ENCODE results near the gene STK4. TPM values are rescaled to one million over a fixed set of nuclear protein-coding genes. Genes with fewer than 3 reads are reported as not detected.
"Not testable (repeated sequence)": the region's sequence is repeated elsewhere in the genome, so short reads cannot be mapped to it uniquely, and the experiment has no call there.

The STK4 gene
- total RNA-seq, 1 donor from 2014 or later = 53.3 TPM

DNA sequence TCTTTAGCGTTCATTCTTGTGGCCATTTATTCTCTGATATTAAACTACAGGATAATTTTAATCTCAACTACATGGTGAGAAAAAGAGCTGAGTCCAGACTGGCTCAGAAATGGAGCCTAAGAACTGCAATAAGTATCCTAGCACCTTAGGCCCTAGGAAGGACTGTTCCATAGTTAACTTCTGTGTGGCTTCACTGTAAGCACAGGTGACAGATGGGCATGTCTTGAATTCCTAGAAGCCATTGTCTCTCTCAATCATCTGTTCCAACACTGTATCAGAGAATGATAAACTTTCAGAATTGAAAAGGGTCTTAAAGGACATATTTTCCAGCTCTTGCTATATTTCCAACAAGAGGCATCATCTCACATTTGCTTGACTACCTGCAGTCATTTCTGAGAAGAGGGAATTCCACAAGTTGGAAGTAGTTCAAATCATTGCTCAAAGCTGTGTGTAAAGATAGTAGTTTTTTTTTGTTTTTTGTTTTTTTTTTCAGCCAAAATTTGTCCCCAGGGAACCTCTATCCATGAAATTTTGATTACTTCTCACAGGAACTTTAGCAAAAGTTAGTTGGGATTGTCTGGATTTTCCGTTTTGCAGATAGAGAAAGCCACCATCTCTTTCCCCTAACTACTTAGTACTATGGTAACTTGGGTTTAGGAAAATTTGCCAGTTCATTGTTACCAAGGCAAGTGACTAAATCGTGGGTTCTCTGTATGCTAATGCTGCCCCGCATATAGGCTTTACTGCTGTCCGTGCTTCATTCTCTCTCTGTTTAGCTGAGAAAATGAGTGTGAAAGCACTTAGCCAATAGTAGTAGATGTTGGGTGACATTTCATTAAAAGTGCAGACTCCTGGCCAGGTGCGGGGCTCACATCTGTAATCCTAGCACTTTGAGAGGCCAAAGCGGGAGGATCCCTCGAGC lies 87.4 kb downstream of the STK4 start:
- no peak for DNase-seq (ENCODE audit: low spot score)

DNA sequence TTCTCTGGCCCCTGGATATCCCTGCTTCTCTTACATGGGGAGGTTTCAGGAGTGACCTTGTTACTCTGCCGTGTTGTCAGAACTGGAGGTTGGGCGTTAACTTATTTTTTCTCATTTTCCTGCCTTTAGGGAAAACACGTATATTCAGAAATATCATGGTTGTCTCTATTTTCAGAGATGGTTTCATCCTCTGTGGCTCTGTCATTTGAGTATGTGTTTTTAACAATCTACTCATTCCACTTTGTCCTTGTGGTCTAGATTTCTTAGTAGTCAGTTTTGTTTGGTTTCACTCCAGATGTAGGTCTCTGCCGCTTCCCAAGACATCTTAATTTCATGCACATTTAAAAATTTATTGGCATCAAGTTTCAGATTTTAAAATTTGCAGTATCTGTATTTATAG lies 88.7 kb downstream of the STK4 start:
- no peak for DNase-seq (ENCODE audit: low spot score)

DNA sequence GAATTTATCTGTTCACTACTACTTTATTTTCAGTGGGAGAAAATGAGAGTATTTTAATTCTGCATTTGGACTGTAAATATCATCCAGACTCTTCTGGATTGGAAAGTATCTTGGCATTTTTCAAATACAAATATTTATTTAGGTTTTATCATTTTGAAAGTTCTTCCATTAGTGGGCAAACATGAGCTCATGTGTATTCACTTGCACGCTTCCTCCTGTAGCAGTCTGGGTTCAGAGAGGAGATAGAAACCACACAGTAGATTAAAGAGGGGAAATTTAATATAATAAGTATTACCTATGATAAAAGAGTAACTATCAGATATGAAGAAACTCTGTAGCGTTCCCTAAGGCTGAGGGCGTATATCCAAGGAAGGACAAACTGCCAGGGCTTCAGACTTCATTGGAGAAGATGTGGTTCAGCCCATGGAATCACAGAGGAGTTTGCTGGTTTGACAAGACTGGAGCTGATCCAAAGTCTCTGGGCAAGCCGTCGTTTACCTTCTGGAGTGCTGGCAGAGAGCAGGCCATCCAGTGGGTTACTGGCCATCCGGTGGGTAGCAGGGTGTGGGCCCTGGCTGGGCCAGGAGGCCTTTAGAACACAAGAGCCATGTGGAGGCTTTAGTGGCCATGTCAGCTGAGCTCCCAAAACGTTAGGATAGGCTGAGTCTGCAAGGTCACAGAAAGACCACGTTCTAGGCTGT lies 90.3 kb downstream of the STK4 start:
- no peak for DNase-seq (ENCODE audit: low spot score)

DNA sequence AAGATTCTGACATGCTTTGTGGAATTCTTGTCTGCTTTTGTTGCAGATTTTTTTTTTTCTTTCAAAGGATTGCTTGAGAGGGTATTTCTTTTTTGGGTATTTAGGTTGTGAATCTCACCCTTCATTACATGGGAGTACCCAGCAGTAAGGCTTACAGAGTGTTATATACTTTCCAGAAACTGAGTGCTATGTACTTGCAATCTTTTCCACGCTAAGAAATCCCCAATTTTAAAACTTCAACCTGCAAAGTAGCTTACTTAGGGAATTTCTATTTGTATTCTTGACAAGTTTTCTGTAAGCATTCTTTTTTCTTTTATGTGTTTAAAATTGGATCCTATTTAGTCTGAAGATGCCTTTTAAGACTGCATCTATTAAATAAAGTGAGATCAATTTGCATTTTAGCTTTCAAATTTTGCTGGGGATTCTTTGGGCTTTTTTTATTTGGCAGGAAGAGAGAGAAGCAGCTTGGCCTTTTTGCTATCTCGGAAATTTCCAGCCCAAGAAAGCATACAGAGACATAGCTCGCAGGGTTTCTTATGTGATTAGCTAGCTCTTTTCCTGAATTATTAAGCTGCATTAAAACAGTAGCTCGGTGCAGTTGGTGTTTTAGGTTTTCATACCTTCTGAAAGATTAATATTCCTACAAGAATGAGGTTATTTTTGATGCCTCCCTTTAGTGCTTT lies 92.0 kb downstream of the STK4 start:
- no peak for DNase-seq (ENCODE audit: low spot score)

DNA sequence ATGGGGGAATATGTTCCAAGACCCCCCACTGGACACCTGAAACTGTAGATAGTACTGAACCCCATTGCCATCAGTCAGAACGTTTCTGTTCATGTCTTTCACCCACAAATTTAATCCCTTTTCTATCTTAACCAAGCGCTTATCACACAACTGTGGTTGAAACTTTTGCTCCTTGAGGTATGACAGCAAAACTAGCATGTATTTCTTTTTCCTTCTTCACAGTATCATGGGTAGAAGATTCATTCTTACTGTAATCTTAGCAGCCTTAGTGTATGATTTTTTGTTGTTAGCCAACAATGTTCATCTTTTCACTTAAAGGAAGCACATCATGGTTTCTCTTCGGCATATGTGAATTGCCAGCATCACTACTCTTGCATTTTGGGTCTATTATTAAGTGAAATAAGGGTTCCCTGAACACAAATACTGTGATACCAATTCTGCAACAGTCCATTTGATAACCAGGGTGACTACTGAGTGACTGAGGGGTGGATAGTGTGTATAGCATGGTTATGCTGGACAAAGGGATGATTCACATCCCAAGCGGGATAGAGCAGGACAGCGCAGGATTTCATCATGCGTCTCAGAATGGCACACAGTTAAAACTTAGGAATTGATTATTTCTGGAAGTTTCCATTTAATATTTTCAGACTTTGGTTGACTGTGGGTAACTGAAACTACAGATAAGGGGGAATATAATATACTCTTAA lies 92.9 kb downstream of the STK4 start:
- no peak for DNase-seq (ENCODE audit: low spot score)

DNA sequence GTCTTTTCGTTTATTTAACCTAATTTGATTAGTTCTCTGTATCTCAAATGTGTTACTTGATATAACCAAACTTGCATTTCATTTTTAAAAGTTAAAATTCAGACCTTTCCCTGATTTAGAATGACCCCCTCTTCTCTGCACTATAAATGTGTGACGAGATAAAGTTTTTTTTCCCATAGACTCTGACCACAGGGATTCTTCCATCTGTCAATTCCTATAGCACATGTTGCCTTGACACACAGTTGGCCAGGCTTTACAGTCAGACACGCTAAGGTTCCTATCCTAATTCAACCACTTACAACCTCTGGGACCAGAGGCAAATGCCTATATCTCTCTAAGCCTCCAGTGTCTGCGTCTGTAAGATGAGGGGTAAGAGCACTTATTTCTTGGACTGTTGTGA lies 94.0 kb downstream of the STK4 start:
- DNase-seq (ENCODE audit: low spot score) = no peak

DNA sequence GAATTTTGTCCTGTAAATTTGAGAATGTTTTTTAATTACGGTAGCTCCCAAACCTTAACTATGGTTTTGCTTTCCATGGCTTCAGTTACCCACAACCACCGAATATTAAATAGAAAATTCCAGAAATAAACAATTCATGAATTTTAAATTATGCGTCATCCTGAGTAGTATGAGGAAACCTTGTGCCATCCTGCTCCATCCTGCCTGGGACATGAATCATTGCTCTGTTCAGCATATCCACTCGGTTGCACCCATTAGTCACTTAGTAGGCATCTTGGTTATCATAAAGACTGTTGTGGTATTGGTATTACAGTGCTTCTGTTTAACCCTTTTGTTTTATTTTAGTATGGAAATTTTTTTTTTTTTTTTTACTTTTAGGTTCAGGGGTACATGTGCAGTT lies 94.9 kb downstream of the STK4 start:
- no peak for DNase-seq (ENCODE audit: low spot score)

DNA sequence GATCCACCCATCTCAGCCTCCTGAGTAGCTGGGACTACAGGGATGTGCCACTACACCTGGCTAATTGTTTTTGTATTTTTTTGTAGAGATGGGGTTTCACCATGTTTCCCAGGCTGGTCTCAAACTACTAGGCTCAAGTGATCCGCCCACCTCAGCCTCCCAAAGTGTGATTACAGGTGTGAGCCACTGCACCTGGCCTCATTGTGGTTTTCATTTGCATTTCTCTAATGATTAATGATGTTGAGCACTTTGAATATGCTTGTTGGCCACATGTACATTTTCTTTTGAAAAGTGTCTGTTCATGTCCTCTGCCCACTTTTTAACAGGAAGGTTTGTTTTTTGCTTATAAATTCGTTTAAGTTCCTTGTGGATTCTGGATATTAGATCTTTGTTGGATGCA lies 96.8 kb downstream of the STK4 start:
- DNase-seq (ENCODE audit: low spot score) = not testable (repeated sequence)

DNA sequence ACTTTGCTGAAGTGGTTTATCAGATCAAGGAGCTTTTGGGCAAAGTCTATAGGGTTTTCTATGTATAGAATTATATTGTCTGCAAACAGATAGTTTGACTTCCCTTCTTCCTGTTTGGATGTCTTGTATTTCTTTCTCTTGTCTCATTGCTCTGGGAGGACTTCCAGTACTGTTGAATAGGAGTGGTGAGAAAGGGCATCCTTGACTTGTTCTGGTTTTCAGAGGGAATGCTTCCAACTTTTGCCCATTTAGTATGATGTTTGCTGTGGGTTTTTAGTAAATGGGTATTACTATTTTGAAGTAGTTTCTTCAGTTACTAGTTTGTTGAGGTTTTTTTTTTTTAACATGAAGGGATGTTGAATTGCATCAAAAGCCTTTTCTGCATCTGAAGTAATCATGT lies 98.5 kb downstream of the STK4 start:
- no peak for DNase-seq (ENCODE audit: low spot score)

DNA sequence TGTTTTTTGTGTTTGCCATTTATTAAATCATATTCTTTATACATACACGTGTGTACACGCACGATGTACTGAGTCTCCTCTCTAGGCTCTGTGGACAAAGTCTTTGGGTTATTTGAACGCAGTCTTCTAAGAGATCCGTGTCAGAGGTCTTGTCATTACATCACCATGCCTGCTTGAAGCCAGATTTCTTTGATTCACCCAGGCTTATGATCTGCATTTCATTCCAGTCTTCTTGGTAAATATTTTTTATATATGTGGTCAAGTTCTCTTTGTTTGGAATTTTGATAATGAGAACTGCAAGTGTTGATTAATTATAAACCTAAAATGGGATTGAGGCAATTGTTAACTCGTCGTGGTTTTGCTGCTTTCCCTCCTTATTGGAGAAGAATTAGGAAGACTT lies 100.1 kb downstream of the STK4 start:
- no peak for DNase-seq (ENCODE audit: low spot score)

DNA sequence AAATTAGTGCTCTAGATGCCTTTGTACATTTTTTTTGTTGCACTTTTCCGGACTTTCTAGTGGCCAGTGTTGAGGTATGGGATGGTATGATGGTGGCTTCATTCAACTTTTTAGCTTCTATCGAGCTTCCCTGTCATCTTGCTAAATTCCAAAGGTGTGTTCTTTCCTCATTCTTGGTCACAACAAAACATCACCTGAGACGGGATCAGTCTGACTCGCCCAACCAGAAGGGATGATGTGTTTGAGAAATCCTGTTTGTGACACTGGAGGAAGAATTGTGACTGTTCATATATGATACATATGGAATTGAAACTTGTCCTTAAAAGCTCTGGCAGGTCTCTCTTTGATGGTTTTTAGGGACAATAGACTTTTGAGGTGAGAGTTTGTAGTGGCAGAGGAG lies 100.8 kb downstream of the STK4 start:
- DNase-seq (ENCODE audit: low spot score) = no peak

DNA sequence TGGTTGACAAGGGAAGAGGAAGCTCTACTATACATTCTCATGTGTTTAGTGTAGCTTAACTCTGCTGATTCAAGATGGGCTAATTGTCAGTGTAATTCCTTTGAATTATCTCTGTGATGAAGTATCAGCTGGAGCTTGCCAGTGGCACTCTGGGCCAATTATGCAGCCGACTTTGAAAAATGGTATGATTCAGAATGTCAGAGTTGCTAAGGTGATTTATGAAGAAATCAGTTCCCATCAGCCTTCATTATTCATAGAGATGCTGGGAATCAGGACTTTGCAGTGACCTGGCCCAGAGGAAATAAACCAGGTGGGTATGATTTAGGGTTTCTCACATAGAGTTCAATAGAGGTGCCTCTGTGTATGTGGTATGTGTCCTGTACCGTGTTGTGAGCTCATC lies 101.2 kb downstream of the STK4 start:
- DNase-seq (ENCODE audit: low spot score) = no peak

DNA sequence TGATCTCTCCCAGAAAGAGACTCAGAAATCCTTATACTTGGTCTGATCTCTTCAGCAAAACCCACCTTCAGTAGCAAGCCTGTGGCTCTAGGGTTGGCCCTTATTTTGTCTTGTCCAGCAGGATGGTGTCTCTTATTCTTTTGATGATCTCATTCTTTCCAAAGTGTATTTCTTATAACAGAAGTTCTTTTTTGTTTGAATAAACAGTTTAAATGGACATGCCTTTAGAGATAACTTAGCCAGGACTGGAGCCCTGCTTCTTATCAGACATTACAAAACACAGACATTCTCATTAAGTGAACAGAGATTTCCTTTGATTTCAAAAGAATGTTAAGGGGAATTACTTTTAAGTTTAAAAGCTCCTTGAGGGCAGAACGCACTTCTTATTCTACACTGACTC lies 102.9 kb downstream of the STK4 start:
- DNase-seq (ENCODE audit: low spot score) = no peak

DNA sequence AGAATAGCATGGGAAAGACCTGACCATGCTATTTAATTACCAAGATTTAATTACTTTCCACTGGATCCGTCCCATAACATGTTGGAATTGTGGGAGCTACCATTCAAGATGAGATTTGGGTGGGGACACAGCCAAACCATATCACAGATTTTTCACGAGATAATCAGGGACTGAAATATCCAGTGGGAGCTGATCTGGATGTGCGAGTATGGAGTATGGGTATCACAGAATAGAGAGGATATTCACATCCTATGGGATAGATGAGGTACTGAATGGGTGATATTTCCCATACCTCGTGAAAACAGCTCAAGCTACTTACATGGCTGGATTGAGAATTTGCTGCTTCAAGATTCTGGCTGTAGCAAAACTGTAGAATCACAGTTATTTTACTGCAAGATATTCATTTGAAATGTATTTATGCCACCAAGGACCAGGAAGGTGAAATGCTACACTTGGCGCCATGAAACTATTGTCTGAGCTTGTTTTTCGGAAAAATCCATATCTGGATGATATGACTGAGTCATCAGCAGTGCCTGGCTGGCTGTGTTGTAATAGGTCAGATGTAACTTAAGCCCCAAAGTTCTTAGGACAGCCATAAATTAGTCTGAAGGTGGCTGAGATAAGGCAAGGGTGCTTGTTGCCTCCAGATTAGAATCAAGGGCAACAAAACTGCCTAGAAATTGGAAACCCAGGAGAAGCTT lies 104.8 kb downstream of the STK4 start:
- no peak for DNase-seq (ENCODE audit: low spot score)

DNA sequence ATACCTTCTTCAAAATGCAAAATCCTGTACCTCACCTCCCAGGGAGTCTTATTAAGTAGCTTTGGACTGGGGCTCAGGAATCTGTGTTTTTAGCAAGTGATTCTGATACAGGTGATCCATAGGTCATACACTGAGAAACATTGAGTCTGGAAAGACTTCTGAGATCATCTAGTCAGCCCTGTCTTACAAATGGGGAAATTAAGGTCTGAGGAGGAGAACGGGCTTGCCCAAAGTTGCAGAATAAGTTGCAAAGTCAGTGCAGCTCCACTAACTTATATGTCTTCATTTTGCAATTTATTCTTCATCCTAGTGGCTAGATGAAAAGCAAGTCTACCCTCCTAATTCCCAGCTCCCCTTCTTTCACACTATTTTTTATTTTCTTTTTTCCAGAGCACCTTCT lies 105.8 kb downstream of the STK4 start:
- DNase-seq (ENCODE audit: low spot score) = no peak

DNA sequence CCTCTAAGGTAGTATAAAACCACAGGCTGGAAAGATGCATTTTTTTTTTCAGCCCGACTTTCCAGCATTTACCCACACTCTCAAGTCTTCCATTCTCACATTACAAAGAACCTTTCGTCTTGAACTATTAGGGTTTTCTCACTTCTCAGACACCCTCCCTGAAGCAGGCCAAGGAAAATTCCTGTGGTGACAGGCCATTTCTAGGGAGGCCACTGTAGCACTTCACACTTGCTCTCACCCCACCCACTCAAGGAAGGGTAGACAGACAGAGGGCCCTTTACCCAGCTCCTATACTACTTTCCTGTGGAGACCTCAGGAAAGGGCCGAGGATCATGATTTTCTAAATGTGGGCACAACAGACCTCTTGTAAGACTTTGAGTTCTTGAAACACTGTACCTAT lies 106.9 kb downstream of the STK4 start:
- DNase-seq (ENCODE audit: low spot score) = no peak

DNA sequence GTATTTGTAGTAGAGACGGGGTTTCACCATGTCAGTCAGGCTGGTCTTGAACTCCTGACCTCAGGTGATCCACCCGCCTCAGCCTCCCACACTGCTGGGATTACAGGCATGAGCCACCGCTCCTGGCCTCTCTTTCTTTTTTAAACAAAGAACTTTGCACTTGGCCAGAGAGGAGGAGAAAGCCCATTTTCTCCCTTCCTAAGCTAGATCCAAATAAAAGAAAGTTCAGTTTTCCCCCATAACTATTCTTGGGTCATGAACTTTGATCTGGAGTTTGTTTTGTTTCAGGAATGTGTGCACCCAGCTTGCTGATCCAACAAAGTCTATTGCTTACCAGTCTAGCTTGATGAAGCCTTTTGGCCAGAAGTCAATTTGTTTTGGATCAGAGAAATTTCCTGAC lies 111.2 kb downstream of the STK4 start:
- DNase-seq (ENCODE audit: low spot score) = no peak

DNA sequence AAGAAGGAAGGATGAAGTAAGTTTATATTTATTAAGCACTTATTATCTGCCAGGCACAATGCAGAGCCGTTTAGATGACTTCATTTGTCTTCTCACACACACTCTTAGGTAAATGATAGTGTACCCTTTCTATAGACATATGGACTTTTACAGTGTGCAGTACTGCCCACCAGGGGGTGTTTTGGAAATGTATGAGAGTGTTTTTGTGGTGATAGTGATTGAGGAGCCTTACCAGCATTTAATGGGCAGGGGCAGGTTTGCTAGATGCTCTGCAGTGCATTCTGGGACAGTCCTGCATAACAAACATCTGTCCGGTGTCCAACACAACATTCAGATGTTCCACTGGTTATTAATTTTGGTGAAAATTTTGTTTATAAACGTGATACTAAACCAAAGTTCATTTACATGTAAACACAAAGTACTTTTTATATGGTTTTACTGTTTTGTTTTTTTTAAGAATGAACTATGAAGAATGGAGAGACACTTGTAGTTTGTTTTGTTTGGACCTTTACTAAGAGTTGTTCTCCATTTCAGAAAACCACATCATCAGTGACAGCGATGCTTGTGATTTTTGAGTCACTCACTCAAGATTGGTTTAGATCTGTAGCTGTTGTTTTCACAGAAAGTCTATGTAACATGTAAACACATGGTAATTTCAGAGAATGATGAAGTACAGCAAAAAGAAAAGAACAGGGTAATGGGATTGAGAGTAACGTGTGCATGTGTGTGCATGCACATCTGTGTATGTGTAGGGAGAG lies 114.7 kb downstream of the STK4 start:
- DNase-seq (ENCODE audit: low spot score) = no peak

DNA sequence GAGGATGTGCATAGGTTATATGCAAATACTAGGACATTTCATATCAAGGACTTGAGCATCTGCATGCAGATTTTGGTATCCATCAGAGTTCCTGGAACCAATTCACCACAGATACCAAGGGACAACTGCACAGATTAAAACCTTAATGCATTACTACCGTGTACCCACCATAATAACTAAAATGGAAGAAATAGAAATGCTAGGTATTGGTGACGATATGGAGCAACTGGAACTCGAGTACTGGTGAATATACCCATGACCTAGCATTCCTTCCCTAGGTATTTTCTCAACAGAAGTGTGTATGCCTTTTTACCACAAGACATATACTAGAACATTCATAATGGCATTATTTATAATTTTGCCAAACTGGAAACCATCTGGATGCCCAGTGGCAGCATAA lies 116.2 kb downstream of the STK4 start:
- DNase-seq (ENCODE audit: low spot score) = no peak

DNA sequence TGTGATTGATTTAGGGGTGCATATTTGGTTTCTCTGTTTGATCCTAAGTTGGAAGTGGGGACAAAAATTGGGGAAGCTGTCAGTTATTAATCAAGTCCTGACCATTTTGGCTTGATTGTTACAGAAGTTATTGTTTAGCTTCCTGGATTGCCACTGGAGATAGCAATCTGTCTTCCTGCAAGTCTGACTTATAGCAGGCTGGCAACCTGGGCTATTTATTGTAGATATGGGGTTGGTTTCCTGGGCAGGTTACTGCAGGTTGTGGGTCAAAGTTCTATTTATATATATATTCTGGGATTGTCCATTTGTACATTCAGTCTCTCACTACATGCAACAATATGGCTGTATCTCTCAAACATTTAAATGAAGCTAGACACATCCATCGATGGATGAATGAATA lies 116.8 kb downstream of the STK4 start:
- DNase-seq (ENCODE audit: low spot score) = no peak

DNA sequence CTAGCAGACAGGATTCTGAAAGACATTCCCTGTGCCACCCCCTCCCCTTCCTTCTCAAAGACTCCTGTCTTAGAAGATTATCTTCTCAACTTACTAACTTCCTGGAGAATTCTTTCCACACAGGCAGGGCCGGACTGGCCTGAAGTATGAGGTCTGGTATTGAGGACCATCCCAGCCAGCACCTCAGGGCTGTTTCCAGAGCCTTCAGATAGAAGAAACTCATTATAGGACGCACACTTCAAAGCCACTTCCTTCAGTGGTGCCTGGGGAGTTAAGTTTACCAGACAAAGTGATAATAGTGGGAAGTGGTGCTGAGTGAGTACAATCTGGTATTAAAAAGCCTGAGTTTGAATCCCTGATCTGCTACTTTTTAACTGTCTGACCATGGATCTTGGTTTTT lies 119.0 kb downstream of the STK4 start:
- no peak for DNase-seq (ENCODE audit: low spot score)
